Colonic mucosa (tissue), 4 donors: ENCODE measurements around the gene ASTN2. TPM values are rescaled to one million over a fixed set of nuclear protein-coding genes. Genes with fewer than 3 reads are reported as not detected.

Experiments
- DNase-seq: peaks from one replicate; pipeline ENCODE4 v3.0.0-alpha.2; 2020
- H3K27ac ChIP-seq: fragments of 200-600 bp; one replicate; pipeline ENCODE4 v1.8.0; 2021
- H3K27me3 ChIP-seq: fragments of 200-600 bp; one replicate; pipeline ENCODE4 v1.8.0; 2021
- H3K36me3 ChIP-seq: fragments of 200-600 bp; one replicate; pipeline ENCODE4 v1.8.0; 2021
- H3K4me1 ChIP-seq: fragments of 200-600 bp; one replicate; pipeline ENCODE4 v1.8.0; 2021; ENCODE audit warnings: mild to moderate bottlenecking
- H3K4me3 ChIP-seq: fragments of 200-600 bp; one replicate; pipeline ENCODE4 v1.8.0; 2021
- H3K9ac ChIP-seq, 2 donors: one replicate each; pipeline ENCODE4 v1.7.0; 2013; ENCODE audit warnings: control low read depth in 2 of 2, low read depth in 2 of 2, low read length in 2 of 2
- H3K9me3 ChIP-seq: fragments of 200-600 bp; one replicate; pipeline ENCODE4 v1.8.0; 2021
- CTCF ChIP-seq: fragments of 200-600 bp; IDR thresholded peaks from one replicate; pipeline ENCODE4 v1.8.0; 2022; ENCODE audit warnings: antibody characterized with exemption, mild to moderate bottlenecking
- intact Hi-C: fragments of 100-400 bp; cut with DNase I; formaldehyde crosslinking; loops from one replicate; pipeline ENCODE4 v1.14.1; 2022
- total RNA-seq, 2 donors: library from RNA; stranded (reverse); fragmentation: NEBNext Ultra II Directional in 1 of 2; extraction: Animal tissue kit (Norgen Biotek cat#: 25700) in 1 of 2; gene quantifications; one replicate each; pipeline ENCODE4 v1.2.1, GENCODE V29; 2021
- donor health status: healthy.
- donor health status: DM: no; HTN: no; CAD: no.
- donor health status: DM: no; HTN: no; CAD: no.

ASTN2 gene
- total RNA-seq, 2 donors from 2014 or later, result 2.5 to 6.1 TPM

DNA sequence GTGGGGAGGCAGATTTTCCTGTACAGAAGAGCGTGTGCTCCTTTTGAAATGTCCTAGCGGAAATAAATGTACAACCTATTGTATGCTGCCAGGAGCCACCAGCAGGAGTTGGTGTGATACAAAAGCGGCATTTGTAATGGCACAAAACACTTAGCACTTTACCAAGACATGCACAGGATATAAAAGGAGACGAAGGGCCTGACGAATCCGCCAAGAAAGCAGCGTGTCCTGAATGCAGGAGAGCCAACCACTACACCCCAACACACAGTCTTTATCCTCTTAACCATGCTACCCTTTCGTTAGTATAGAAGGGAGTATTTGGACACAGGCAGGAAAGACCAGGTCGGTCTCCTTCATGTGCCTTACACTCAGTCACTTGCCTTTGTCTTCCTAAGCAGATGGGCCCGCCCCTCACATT lies 509.7 kb downstream of the ASTN2 start:
- DNase-seq, result no peak
- intact Hi-C loops, result no loop called here
- H3K27me3 ChIP-seq, result no peaks in the 10 kb centered on the region
- TF ChIP-seq CTCF, result no peak
- H3K36me3 ChIP-seq, result no peaks in the 10 kb centered on the region
- H3K4me1 ChIP-seq, result no peaks in the 10 kb centered on the region
- no peak overlapping the region for H3K9ac ChIP-seq
- H3K27ac ChIP-seq, result no peak overlapping the region
- no peak overlapping the region for H3K4me3 ChIP-seq
- H3K9me3 ChIP-seq, result no peaks in the 10 kb centered on the region

DNA sequence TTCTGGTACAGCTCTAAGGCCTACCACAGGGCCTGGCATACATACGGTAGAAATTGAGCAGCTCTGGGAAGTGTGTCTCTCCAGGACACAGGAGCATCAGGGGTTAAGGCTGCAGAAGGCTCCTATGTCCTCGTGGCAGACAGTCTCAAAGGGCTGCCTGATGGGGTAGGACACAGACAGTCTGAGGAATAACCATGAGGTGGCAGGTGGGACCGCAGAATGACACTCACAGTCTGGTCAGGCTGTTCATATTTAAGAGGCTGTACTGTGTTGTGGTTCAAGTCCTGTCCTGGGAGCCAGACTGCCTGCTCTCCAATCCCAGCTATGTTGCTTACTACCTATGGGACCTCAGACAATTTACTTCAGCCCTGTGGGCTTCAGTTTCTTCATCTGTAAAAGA lies 510.7 kb downstream of the ASTN2 start:
- no peak overlapping the region for H3K4me3 ChIP-seq
- no peaks in the 10 kb centered on the region for H3K27me3 ChIP-seq
- intact Hi-C loops, result no loop called here
- no peaks in the 10 kb centered on the region for H3K4me1 ChIP-seq
- H3K36me3 ChIP-seq, result no peaks in the 10 kb centered on the region
- DNase-seq, result no peak
- no peak for TF ChIP-seq CTCF
- no peaks in the 10 kb centered on the region for H3K9me3 ChIP-seq
- no peak overlapping the region for H3K9ac ChIP-seq
- no peak overlapping the region for H3K27ac ChIP-seq

- Histone ChIP-seq H3K36me3 (no peaks in the 10 kb centered on the region), H3K9me3 (no peaks in the 10 kb centered on the region), H3K27ac (no peak overlapping the region), H3K27me3 (no peaks in the 10 kb centered on the region), H3K4me1 (no peaks in the 10 kb centered on the region), H3K4me3 (no peak overlapping the region), H3K9ac (no peak overlapping the region)
- TF ChIP-seq CTCF, result no peak
- DNase-seq, result no peak
- intact Hi-C loops, result no loop called here
Measured at GRCh38 chr9:116901260-116901659, 513.6 kb downstream of the ASTN2 start.

DNA sequence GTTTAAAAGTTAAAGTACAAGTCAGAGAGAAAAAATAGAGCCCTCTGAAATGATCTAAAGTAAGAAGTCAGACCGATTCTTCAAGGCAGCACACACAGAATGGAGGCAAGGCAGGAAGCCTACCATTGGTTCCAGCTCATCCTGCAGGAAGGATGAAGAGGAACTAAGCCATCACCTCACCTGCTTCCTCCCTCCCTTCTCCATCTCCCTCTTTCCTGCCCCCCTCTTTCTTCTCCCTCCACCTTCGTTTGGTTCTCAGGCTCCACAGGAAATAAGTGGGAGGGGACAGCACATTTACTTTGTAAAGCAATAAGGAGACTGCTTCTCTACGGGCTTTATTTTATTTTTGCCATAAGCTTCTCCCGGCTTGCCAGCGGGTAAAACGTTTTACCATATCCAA lies 514.3 kb downstream of the ASTN2 start:
- Histone ChIP-seq H3K27ac (no peak overlapping the region), H3K27me3 (no peaks in the 10 kb centered on the region), H3K4me3 (no peak overlapping the region), H3K4me1 (no peaks in the 10 kb centered on the region), H3K9me3 (no peaks in the 10 kb centered on the region), H3K36me3 (no peaks in the 10 kb centered on the region), H3K9ac (no peak overlapping the region)
- no peak for DNase-seq
- intact Hi-C loops, result no loop called here
- TF ChIP-seq CTCF, result no peak

GRCh38 chr9:116900007-116900367 lies 514.9 kb downstream of the ASTN2 start:
- no peaks in the 10 kb centered on the region for H3K4me1 ChIP-seq
- no peaks in the 10 kb centered on the region for H3K36me3 ChIP-seq
- DNase-seq, result no peak
- H3K27ac ChIP-seq, result no peak overlapping the region
- H3K4me3 ChIP-seq, result no peak overlapping the region
- H3K9me3 ChIP-seq, result no peaks in the 10 kb centered on the region
- intact Hi-C loops, result no loop called here
- no peaks in the 10 kb centered on the region for H3K27me3 ChIP-seq
- no peak for TF ChIP-seq CTCF
- no peak overlapping the region for H3K9ac ChIP-seq
